ENCODE measurements around the gene SPAG9.
A peak's percentile ranks its signal among the peaks of the same experiment; 100 is the strongest.

The SPAG9 gene

GRCh38 chr17:51035431-51035830 is 85.2 kb downstream of the SPAG9 start:
- DNase-seq (ENCODE audit: low spot score) = no peak

- no peak for DNase-seq (ENCODE audit: low spot score)
These were observed 85.9 kb downstream of the SPAG9 start for GRCh38 chr17:51034800-51035199.

GRCh38 chr17:51032850-51033249 is 87.8 kb downstream of the SPAG9 start:
- no peak for DNase-seq (ENCODE audit: low spot score)

GRCh38 chr17:51029568-51030463 is 90.9 kb downstream of the SPAG9 start:
- no peak for DNase-seq (ENCODE audit: low spot score)

GRCh38 chr17:51029142-51029541 is 91.5 kb downstream of the SPAG9 start:
- DNase-seq (ENCODE audit: low spot score) = no peak

- DNase-seq (ENCODE audit: low spot score) = no peak
These were observed 92.3 kb downstream of the SPAG9 start for GRCh38 chr17:51028176-51028863.

GRCh38 chr17:51018541-51018940 is 102.1 kb downstream of the SPAG9 start:
- no peak for DNase-seq (ENCODE audit: low spot score)

- no peak for DNase-seq (ENCODE audit: low spot score)
These were observed 103.4 kb downstream of the SPAG9 start for GRCh38 chr17:51017270-51017669.

GRCh38 chr17:51016099-51016498 is 104.6 kb downstream of the SPAG9 start:
- DNase-seq (ENCODE audit: low spot score) = no peak

GRCh38 chr17:51015145-51015558 is 105.5 kb downstream of the SPAG9 start:
- DNase-seq (ENCODE audit: low spot score) = no peak

- no peak for DNase-seq (ENCODE audit: low spot score)
These were observed 106.5 kb downstream of the SPAG9 start for GRCh38 chr17:51014129-51014528.

GRCh38 chr17:51013322-51013721 is 107.3 kb downstream of the SPAG9 start:
- no peak for DNase-seq (ENCODE audit: low spot score)

GRCh38 chr17:51012538-51012937 is 108.1 kb downstream of the SPAG9 start:
- DNase-seq (ENCODE audit: low spot score) = no peak

GRCh38 chr17:51010173-51010675 is 110.4 kb downstream of the SPAG9 start:
- DNase-seq (ENCODE audit: low spot score) = no peak

GRCh38 chr17:51006601-51007000 is 114.1 kb downstream of the SPAG9 start:
- DNase-seq (ENCODE audit: low spot score) = no peak

GRCh38 chr17:51005768-51006167 is 114.9 kb downstream of the SPAG9 start:
- DNase-seq (ENCODE audit: low spot score) = no peak

GRCh38 chr17:51004249-51004648 is 116.4 kb downstream of the SPAG9 start:
- DNase-seq (ENCODE audit: low spot score) = no peak

- peak; percentile 62 for DNase-seq (ENCODE audit: low spot score)
These were observed 119.6 kb downstream of the SPAG9 start for GRCh38 chr17:51000835-51001638.

- DNase-seq (ENCODE audit: low spot score) = no peak
These were observed 125.0 kb downstream of the SPAG9 start for GRCh38 chr17:50995668-50996067.

GRCh38 chr17:50993544-50993943 is 127.1 kb downstream of the SPAG9 start:
- DNase-seq (ENCODE audit: low spot score) = no peak

- DNase-seq (ENCODE audit: low spot score) = no peak
These were observed 131.5 kb downstream of the SPAG9 start for GRCh38 chr17:50989149-50989548.

- DNase-seq (ENCODE audit: low spot score) = no peak
These were observed 132.2 kb downstream of the SPAG9 start for GRCh38 chr17:50988427-50988826.
